Ramos (cell line): ENCODE results near the gene RHBDF2.

ENCODE experiments used
- in situ Hi-C: fragments of 300-500 bp; cut with MboI; formaldehyde crosslinking; loops from one replicate; pipeline ENCODE4 v1.14.3; 2022; ENCODE audit warnings: low sequenced_read_pairs; ENCODE audit not compliant: unreplicated experiment

Gene RHBDF2

DNA sequence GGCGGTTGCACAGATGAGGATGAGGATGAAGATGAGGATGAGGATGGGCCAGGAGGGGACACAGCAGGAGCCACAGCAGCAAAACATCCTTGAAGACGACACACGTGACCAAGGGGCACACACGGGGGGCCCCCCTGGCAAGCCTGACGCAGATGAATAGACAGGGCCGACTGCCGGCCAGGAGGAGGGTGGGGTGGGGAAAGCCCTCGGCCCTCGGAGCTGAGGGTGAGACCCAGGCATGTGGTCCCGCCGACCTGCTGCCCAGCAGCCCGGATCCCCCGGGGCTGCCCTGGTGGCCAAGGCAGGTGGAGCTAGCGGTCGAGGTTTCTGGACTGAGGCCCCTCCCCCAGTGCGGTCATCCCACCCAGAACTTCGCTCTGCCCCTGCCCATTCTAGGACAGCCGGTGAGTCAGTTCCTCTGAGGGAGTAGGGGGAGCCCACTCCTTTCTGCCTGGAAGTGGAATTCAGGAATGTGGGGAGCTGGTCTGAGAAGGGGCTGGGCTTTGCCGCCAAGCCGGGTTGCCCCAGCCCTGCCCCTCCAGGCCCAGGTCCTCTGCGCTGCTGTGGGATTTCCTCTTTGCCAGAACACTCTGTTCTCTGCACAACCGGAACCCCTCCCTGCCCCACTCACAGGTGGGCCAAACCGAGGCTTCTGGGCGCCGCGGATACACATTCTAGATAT, 26.3 kb upstream of the RHBDF2 start:
- in situ Hi-C loops, result loop anchor here (10.0 kb wide), 1 partner anchor 157 kb away; no protein-coding TSS in a partner anchor

DNA sequence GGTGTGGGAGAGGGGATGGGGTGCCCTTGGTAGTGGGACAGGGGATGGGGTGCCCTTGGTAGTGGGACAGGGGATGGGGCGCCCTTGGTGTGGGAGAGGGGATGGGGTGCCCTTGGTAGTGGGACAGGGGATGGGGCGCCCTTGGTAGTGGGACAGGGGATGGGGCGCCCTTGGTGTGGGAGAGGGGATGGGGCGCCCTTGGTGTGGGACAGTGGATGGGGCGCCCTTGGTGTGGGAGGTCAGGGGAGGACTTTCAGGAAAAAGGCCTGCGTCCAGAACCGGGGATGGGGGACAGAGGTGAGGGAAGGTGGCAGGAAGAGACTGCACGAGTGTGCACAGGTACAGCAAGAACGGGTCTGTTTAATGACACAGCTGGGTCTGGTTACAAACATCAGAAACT, 25.8 kb upstream of the RHBDF2 start:
- in situ Hi-C loops, result loop anchor here (10.0 kb wide), 1 partner anchor 158 kb away; no protein-coding TSS in a partner anchor

DNA sequence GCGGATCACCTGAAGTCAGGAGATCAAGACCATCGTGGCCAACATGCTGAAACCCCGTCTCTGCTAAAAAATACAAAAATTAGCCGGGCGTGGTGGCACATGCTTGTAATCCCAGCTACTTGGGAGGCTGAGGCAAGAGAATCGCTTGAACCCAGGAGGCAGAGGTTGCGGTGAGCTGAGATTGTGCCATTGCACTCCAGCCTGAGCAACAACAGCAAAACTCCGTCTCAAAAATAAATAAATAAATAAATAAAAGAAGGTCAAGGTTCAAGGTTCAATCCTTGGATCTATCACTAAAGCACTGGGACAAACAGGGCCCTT, 24.2 kb upstream of the RHBDF2 start:
- in situ Hi-C loops, result loop anchor here (10.0 kb wide), 1 partner anchor 159 kb away; no protein-coding TSS in a partner anchor

DNA sequence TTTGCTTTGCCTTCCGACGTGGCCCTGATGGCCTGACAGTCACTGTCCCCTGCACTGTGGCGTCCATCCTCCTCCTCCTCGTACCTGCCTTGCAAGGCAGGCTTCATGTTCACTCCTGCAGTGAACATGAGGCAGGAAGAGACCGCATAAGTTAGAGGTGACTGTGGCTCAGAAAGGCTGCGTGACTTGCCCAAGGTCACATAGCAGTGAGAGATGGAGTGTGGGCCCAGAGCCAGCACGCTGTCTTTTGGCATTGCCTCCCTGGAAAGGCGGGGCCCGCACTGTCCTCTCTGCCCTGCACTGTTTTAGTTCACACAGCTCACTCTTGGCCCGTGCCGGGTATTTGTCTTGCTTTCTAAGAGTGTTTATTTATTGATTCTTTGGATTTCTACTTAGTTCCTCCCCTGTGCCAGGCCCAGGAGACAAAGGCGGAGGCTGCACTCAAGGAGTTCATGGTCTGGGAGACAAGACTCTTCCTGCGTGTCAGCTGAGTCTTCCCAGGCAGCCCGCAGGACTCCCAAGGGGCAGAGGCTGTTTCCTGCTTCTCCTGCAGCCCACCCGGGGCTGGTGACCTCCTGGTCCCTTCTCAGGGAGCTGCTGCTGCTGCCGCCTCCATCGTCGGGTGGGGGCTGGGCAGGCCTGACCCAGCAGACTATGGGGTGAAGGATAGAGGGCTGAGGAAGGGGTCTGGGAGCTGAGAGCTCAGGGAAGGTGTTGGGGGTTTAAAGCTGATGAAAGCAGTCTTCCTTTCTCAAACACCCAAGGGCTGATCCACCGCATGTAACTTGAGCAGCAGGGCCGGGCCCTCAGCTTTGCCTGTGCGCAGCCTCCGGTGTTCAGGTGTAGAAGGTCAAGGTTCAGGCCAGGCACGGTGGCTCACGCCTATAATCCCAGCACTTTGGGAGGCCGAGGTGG, 23.6 kb upstream of the RHBDF2 start:
- in situ Hi-C loops, result loop anchor here (5.0 to 10.0 kb wide), 2 partner anchors 92 to 160 kb away; no protein-coding TSS in a partner anchor

DNA sequence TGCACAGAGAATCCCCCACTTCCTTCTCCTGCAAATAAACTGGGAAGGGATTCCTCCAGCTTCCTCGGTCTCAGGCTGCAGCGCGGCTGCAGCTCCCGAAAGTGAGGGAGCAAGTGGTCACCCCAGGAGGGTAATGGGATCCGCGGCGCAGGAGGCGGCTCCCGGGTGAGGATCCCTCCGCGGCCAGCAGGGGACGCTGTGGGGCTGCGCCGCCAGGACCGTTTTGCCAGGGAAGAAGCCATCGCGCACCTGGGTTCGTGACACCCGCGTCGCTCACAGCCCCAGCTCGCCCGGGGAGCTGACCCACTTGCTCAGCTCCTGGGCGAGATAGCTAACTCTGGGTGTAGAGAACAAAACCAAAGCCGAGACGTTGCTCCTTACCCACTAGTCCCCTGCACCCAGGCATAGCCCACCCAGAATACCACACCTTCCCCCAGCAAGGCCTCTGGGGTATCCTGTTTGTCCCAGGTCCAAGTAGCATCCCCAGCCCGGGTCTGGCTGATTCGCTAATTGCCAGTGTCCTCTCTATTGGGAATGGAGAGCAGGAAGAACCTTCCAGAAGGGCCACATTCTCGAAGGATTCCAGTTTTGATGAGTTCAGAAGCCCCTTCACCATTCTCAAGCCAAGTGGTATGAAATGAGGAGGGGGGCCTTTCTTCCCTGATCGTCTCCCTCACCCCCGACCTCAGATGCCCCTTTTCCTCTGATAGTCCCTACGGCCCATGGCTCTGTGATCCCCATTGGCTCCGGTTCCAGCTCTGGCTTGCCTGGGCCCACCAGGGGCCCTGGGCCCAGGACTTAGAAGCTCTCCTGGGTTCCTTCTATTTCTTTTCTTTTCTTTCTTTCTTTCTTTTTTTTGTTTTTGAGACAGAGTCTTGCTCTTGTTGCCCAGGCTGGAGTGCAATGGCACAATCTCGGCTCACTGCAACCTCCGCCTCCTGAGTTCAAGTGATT, 22.1 kb upstream of the RHBDF2 start:
- in situ Hi-C loops, result loop anchor here (5.0 to 10.0 kb wide), 2 partner anchors 94 to 161 kb away; no protein-coding TSS in a partner anchor

DNA sequence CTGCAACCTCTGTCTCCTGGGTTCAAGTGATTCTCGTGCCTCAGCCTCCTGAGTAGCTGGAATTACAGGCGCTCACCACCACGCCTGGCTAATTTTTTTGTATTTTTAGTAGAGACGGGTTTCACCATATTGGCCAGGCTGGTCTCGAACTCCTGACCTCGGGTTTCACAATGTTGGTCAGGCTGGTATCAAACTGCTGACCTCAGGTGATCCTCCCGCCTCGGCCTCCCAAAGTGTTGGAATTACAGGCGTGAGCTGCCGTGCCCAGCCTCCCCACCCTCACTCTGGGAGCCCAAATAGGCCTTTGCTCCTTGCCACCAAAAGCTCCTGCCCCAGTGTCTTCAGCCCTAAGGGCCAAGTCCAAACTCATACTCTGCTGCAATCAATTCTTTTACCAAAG, 20.5 kb upstream of the RHBDF2 start:
- in situ Hi-C loops, result loop anchor here (5.0 to 10.0 kb wide), 2 partner anchors 96 to 163 kb away; no protein-coding TSS in a partner anchor

DNA sequence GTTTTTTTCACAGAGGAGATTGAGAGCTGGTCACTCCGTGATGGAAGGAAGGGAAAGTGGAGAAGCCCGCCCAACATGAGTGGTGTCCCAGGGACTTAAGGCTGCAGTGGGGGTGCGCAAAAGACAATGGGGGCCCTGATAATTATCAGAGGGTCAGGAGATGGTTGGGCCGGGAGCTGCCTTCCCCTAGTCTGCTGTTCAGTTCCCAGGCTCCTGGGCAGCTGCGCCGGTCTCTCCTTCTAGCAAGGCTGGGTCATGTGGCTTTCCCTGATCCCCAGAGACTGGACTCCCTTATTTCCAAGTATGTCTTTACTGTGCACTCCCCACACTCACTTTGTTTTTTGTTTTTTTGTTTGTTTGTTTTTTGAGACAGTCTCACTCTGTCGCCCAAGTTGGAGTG, 20.0 kb upstream of the RHBDF2 start:
- in situ Hi-C loops, result loop anchor here (5.0 to 10.0 kb wide), 2 partner anchors 96 to 164 kb away; no protein-coding TSS in a partner anchor

DNA sequence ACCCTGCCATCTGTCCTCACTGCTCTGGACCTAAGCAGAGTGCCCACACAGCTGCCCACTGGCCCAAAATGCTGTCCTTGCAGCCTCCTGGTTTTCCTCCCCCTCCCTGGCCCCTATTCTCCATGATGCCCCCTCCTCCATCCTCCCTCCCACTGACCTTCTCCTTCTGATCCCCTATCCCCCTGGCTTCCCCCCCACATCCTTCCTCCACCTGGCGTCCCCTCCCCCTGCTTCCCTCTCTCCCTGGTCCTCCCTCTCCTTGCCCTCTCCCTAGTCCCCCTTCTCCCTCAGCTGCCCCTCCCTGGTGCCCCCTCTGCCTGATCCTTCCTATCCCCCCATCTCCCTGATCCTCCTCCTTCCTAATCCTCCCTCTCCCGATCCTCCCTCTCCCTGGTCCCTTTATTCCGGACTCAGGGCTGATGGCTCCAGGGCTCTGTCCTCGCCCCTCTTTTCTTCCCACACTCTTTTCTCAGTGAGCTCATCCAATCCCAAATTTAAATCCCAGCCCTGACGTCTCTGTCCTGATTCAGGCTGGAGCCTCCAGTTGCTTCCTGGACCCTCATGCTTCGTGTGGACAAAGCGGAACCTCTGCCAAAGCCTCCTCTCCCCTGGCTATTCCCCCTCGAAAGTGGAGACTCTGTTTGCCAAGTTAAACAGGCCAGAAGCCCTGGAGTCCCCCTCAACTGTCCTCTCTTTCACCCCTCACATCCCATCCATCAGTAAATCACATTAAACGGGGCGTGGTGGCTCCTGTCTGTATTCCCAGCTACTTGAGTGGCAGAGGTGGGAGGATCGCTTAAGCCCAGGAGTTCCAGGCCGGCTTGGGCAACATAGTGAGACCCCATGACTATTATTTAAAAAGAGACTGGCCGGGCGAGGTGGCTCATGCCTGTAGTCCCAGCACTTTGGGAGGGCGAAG, 18.1 kb upstream of the RHBDF2 start:
- in situ Hi-C loops, result no loop called here

DNA sequence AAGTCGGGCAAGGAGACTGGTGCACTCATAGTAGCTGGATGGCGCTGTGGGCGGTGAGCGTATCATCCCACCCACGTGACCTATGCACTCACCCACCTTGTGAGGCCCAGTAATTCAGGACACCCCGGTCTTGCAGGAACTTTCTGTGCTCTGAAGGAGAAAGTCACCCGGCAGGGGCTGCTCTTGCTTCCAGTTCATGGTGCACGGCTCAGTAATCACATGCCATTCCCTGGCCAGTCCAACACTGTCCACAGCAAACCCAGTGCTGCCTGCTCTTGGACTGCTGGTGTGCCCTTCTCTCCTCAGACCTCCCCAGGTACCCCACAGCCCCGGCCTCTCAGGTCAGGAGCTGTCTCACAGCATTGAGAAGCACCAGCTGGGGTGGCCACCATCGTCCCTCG, 16.4 kb upstream of the RHBDF2 start:
- in situ Hi-C loops, result no loop called here

DNA sequence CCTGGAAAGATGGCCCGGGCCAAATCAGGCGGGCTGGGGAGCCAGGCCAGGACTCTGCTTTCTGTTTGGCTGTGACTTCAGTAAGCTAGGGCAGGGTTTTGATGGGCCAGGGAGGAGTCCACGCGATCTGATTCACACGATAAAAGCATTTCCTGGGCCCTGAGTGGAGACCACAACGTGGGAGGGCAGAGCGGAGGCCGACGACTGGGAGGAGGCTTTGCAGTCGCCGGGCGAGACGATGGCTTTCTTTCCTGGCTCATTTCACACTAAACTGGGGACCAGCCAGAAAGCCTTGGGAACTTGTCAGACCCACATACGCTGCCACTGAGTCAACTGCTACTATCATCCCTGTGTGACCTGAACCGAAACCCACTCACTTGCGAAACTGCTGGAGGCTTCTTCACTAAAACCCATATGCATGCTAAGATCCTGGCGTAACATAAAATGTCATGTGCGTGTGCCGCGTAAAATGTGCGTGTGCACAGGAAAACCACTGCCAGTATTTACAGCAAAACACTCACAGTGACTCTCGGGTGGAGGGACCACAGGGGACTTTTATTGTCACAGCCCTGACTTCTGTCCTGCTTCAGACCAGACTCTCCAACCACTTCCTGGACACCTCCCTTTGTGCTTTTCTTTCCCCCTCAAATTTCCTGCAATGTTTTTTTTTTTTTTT, 14.2 kb upstream of the RHBDF2 start:
- in situ Hi-C loops, result no loop called here

DNA sequence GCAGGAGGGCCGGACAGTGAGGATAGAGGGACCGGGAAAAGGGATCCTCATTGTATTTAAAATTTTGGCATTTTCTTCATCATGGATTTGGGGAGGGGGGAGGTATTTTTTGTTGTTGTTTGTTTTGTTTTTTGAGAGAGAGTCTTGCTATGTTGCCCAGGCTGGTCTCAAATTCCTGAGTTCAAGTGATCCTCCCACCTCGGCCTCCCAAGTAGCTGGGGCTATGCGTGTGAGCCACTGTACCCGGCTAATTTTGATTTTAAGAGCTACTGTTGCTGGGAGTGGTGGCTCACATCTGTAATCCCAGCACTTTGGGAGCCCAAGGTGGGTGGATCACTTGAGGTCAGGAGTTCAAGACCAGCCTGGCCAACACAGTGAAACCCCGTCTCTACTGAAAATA, 13.1 kb upstream of the RHBDF2 start:
- in situ Hi-C loops, result loop anchor here (5.0 kb wide), 1 partner anchor 212 kb away; no protein-coding TSS in a partner anchor

DNA sequence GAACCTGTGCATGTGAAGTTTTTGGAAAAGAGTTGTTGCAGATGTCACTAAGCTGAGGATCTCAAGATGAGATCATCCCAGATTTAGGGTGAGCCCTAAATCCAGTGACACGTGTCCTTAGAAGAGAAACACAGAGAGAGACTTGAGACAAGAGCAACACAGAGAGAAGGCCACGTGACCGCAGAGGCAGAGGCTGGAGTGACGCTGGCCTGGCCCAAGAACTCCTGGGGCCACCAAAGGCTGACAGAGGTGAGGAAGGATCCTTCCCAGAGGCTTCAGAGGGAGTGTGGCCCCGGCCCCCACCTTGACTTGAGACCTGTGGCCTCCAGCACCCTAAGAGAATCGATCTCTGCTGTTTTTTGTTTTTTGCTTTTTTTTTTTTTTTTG, 12.1 kb upstream of the RHBDF2 start:
- in situ Hi-C loops, result loop anchor here (5.0 kb wide), 1 partner anchor 211 kb away; no protein-coding TSS in a partner anchor

DNA sequence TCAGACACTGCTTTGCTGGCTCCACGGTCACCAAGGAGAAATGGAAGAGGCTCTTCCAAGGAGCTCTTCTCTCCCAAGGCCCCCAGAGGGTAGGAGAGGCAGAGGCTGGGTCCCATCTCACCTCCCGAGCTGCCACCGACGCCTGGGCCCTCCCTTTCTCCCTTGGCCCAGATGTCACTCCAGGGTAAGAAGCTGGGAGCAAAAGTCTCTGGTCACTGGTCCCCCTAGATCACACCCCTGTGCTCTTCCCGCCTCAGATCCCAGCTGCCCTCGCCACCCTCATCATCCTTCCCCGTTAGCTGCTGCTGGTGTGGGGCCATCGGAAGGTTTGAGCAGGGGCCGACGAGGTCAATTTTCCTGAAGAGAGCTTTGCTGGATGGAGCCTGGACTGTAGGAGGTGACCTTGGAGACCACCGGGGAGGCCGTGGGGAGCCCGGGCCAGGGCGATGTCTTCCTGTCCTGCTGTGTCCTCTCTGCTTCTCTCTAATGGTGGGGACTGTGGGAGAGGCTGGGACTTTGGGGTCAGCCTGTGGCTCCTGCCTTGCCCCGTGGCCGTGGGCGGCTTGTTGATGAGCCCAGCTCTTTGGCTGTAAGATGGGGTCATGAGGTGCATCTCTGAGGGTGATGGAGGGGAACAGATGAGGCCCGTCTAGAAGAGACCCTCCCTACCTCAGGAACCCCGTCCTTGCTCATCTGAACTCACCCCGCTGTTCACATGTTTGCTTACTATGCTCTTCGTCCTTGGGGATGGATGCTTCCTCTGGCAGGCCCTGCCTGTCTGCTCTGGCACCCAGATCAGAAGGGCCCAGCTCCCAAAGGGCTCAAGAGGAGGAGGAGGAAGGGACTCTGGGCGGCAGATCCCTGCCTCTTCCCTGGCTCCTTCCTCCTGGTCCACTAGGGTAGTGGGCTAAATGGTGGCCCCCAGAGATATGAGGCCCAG, 11.4 kb upstream of the RHBDF2 start:
- in situ Hi-C loops, result loop anchor here (5.0 kb wide), 1 partner anchor 210 kb away; no protein-coding TSS in a partner anchor

DNA sequence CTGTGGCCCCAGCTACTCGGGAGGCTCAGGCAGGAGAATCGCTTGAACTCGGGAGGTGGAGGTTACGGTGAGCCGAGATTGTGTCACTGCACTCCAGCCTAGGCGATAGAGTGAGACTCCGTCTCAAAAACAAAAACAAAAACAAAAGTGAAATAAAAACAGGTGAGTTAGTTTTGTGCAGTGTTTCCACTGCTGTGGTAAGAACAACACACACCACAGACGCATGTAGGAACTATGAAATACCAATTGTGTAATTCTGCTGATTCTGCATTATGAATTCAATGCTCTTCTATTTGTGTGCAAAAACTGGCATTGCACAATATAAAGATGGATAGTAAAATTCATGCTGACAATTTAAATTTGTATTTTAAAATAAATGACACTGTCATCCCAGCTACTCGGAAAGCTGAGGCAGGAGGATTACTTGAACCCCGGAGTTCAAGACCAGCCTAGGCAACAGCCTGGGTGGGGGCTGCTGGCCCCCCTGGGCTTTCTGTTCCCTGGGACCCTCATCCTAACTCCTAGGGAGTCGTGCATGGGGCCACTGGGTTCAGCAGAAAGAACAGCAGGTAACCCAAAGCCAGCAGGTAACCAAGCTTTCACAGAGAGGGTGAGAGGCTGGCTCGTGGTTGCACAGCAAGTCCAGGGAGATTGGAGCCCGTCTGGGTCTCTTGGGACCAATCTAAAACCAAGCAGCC, 10.6 kb upstream of the RHBDF2 start:
- in situ Hi-C loops, result loop anchor here (5.0 kb wide), 1 partner anchor 210 kb away; no protein-coding TSS in a partner anchor

DNA sequence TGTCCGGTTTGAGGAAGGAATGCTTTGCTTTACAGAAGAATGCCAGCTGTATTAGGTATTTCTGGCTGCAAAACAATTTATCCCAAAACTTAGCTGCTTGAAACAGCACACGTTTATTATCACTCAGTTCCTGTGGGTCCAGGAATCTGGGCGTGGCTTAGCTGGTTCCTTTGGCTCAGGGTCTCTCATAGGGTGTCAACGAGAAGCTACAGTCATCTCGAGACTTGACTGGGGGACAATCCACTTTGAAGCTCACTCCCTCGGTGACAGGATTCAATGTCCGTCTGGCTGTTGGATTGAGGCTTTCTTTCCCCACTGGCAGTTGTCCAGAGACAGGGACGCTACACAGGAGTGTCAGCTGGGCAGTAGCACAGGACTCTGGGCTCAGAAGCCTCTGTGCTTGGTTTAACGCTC, 9.6 kb upstream of the RHBDF2 start:
- in situ Hi-C loops, result loop anchor here (5.0 kb wide), 1 partner anchor 209 kb away; no protein-coding TSS in a partner anchor

DNA sequence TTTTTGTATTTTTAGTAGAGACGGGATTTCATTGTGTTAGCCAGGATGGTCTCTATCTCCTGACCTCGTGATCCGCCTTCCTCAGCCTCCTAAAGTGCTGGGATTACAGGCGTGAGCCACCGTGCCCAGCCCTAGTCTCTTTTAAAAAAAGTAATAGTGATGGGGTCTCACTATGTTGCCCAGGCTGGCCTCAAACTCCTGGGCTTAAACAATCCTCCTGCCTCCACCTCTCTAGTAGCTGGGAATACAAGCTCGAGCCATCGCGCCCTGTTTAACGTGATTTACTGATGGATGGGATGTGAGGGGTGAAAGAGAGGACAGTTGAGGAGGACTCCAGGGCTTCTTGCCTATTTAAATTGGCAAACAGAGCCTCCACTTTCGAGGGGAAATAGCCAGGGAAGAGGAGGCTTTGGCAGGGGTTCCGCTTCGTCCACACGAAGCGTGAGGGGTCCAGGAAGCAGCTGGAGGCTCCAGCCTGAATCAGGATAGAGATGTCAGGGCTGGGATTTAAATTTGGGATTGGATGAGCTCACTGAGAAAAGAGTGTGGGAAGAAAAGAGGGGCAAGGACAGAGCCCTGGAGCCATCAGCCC, 7.3 kb upstream of the RHBDF2 start:
- in situ Hi-C loops, result loop anchor here (5.0 kb wide), 1 partner anchor 36 kb away; no protein-coding TSS in a partner anchor
